GM10266 (cell line): ENCODE results near the gene IQCB1.

Experiments
- DNase-seq: peaks from one replicate; pipeline ENCODE4 v3.0.0; 2012; ENCODE audit errors: extremely low spot score
- TF ChIP-seq, protein P1 (sequence below): IDR thresholded peaks from 2 replicates; pipeline ENCODE4 v1.5.1; 2012; ENCODE audit warnings: mild to moderate bottlenecking, low read depth; ENCODE audit not compliant: control insufficient read depth, insufficient read depth; ENCODE audit errors: missing control alignments

The IQCB1 gene

DNA sequence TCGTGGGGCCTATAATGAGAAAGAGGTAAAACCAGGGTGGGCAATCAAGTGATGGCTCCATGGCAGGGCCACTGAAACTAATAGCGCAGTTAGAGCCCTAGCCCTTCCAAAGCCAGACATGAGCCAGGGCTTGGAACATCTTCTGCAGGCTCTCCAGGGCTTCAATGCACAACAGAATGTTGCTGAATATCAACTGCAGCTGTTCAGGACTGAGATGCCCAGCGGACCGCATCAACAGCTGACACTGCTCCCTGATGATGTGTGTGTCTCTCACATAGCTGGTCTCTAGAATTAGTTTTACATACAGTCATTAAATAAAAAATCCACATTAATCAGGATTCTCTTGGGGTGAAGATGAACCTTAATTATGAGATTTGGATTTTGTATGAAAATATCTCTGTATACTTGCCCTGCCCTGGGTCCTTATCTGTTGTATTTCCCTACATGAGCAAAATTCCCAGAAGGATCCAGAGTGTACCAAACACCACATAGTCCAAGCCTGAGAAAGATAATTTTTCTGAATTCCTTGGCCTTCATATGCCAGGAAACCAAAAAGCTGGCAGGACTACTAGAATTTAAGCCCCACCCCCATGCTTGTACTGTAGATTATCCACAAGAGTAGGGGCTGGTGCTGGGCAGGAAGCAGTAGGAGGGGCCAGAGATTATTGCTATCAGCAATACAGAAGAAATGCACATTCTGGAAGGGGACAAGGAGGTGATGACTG is 77.6 kb downstream of the IQCB1 start:
- TF ChIP-seq, protein P1, sequence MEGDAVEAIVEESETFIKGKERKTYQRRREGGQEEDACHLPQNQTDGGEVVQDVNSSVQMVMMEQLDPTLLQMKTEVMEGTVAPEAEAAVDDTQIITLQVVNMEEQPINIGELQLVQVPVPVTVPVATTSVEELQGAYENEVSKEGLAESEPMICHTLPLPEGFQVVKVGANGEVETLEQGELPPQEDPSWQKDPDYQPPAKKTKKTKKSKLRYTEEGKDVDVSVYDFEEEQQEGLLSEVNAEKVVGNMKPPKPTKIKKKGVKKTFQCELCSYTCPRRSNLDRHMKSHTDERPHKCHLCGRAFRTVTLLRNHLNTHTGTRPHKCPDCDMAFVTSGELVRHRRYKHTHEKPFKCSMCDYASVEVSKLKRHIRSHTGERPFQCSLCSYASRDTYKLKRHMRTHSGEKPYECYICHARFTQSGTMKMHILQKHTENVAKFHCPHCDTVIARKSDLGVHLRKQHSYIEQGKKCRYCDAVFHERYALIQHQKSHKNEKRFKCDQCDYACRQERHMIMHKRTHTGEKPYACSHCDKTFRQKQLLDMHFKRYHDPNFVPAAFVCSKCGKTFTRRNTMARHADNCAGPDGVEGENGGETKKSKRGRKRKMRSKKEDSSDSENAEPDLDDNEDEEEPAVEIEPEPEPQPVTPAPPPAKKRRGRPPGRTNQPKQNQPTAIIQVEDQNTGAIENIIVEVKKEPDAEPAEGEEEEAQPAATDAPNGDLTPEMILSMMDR, result no peak
- no peak for DNase-seq

DNA sequence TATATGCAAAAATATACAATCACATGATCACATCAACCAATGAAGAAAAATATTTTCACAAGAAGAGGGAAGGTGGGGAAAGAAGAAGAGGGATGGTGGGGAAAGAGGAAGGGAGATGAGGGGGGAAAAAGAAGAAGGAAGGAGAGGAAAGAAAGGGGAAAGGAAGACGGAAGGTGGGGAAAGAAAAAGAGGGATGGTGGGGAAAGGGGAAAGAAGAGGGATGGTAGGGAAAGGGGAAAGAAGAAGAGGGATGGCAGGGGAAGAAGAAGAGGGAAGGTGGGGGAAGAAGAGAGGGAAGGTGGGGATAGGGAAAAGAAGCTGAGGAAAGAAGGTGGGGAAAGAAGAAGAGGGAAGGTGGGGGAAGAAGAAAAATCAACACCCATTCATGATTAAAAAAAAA is 82.1 kb downstream of the IQCB1 start:
- no peak for DNase-seq
- TF ChIP-seq, protein P1, result no peak

DNA sequence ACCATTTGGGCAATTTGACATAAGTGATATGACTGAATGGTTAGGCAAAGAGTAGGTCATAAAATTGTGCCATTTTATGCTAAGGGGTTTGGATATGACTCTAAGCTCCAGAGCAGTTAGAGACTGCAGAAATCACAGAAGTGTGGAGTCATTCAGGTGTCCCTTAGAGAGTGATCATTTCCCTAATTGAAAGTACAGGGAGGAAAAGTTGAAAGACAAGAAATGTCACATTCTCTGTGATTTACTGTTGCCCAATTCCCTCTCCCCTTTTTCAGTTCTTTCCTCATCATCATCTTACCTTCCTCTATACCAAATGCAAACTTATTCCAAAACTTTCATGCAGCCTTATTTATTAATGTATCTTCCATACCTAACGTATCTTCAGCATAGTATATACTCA is 82.6 kb downstream of the IQCB1 start:
- no peak for DNase-seq
- TF ChIP-seq, protein P1, result no peak

DNA sequence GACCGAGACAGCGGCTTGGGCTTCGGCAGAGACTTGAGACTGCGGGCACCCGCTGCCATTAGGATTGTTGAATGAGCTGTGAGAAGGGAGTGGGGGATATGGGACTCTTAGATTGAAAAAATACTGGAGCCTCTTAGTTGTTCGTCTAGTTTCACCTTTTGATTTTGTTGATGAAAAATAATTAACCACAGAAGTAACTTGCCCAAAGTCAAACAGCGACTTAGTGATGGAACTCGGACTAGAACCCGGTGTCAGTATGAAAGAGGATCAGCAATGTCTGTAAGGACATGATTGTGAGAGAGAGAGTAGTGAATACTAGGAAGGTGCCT is 84.8 kb downstream of the IQCB1 start:
- no peak for DNase-seq
- TF ChIP-seq, protein P1, result no peak

DNA sequence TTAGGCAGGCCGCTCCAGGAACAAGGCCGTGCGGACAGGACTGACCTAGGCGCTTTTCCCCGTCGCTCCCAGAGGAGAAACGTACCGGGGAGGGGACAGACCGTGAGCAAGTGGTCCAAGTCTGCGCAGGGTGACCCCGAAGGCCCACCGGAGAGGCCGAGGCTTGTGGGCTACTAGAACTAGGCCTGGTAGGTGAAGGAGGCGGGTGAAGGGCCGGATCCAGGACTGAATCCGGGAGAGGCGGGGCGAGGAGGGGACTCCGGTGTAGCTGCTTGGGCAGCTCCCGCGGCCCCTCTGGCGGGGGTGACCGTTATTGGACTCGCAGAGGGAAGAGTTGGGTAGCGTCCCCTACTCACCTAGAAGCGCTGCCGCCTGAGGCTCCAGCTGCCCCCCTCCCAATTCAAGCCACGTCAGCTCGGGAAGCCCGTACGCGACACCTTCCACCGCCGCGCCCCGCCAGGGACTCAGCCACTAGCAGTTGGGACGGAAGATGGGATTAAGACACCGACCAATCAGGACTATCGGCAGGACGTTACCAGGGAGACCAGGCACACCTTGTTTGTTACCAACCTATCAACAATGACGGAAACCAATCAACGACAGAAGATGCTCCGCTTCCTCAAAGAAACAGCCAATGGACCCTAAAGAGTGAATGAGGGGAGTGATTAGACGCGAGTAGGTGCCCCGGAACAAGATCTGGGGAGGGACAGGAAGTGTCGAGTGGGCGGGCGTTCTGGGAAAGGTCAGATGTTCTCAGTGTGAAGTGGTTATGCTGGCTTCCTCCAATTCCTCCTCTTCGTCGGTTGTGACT is 85.4 kb downstream of the IQCB1 start, which contains the start of gene GOLGB1:
Gene GOLGB1, minus strand, starts transcription at position 466 of the 811 bp plus-strand sequence. CDS start 18,770 bp downstream, outside the sequence.
- DNase-seq, result peak; percentile 92
- TF ChIP-seq, protein P1, result no peak

DNA sequence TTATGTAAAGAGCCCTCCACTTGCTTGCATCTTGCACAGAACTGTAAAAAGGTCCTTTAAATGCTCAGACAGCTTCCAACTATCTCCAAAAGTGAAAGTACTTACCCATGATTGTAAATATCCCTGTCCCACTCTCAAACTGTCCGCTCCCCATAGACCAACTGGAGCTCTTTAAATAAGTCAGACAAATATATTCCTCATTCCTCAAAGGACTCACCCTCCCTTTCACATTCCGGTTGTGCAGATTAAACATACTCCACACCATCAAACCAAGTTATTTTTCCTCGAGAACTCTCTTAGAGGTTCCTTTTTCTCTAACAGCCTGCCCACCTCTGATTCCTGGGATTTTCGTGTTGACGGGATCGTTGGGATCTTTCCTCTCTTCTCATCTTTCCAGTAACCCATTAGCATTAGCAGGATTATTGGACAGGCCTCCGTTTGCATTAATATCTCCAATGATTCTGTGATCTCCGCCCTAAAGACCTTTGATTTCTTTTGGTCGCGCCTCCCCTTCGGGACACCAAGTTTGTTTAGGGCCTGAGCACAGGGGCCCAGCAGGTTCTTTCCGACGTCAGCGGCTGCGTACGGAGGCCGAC is 86.1 kb downstream of the IQCB1 start:
- DNase-seq, result no peak
- TF ChIP-seq, protein P1, result no peak
